GM15510 (cell line): ENCODE results near the gene KNDC1.

Experiments used
- POLR2A ChIP-seq: IDR thresholded peaks from 3 replicates; pipeline ENCODE4 v1.6.1; 2011; ENCODE audit warnings: borderline replicate concordance; ENCODE audit not compliant: insufficient read length; ENCODE audit errors: extremely low read depth

The KNDC1 gene

DNA sequence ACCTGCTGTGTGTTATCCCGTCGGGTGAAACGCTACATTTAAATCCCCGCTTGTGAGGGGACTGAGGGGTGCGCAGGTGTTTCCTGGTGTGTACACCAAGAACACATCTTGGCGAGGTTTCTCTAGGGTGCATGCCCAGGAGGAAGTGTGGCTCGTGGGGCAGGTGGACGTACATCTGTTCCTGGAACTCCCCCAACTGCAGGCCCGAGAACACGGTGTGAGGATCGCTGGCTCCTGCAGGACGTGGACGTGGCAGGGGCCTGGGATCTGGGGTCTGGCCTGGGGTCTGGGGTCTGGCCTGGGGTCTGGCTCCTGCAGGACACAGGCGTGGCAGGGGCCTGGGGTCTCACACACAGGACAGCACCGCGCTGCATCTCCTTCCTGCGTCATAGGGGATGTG is 10.1 kb downstream of the KNDC1 start:
- TF ChIP-seq POLR2A, result no peak

DNA sequence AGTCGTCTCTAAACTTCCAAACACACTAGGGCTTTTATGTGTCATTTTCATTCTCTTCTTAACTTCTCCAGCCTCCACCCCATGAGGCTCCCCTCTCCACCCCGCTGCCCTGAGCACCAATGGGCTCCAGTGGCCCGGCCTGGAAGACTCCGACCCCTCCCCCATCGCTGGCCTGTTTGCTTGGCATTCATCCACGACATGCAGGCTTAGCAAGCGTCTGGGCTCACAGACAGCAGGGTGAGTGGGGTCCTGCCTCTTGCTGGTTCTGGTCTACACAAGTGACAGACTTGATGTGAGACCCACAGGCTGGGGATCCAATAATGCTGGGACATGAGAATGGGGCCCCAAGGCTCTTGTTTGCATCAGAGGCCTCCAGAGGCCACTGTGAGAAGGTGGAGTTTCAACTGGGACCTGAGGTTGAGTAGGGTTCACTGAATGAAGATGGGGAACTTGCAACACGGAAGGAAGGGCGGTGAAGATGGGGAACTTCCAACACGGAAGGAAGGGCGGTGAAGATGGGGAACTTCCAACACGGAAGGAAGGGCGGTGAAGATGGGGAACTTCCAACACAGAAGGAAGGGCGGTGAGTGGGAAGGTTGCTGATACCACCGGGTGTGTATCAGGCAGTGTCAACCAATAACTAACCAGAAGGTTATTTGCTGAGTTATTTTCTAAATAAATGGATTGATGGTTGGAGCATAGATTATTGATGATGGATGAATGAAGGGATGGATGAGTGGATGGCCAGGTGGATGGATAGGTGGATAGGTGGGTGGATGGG is 14.0 kb downstream of the KNDC1 start:
- no peak for TF ChIP-seq POLR2A

DNA sequence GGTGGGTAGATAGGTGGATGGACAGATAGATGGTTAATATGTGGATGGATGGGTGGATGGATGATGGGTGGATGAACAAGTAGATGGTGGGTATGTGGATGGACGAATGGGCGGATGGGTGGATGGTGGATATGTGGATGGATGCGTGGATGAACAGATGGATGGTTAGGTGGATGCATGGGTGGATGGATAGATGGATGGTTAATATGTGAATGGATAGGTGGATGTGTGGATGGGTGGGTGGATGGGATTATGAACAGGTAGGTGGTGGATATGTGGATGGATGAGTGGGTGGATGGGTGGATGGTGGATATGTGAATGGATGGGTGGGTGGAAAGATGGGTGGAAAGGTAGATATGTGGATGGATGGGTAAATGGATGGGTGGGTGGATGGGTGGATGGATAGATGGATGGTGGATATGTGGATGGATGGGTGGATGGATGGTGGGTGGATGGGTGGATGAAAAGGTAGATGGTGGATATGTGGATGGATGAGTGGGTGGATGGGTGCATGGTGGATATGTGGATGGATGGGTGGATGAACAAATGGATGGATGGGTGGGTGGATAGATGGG is 14.8 kb downstream of the KNDC1 start:
- TF ChIP-seq POLR2A, result no peak

DNA sequence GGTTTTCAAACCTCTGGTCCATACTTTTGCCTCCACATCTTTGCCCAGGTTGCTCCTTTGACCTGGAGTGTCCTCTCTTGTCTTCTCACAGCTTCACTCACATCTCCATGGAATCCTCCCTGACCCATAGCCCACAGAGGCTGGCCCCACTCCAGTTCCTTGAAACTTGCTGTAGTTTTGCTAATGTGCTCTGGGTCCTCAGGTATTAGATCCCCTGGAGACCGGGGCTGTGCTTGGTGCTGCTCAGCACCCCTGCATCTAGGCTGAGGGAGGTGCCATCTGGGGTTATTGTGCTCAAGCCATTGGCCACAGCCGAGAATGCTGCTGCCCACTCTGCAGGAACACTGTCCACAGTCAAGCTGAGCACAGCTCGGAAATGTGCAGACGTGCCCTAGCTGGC is 16.5 kb downstream of the KNDC1 start:
- TF ChIP-seq POLR2A, result no peak

DNA sequence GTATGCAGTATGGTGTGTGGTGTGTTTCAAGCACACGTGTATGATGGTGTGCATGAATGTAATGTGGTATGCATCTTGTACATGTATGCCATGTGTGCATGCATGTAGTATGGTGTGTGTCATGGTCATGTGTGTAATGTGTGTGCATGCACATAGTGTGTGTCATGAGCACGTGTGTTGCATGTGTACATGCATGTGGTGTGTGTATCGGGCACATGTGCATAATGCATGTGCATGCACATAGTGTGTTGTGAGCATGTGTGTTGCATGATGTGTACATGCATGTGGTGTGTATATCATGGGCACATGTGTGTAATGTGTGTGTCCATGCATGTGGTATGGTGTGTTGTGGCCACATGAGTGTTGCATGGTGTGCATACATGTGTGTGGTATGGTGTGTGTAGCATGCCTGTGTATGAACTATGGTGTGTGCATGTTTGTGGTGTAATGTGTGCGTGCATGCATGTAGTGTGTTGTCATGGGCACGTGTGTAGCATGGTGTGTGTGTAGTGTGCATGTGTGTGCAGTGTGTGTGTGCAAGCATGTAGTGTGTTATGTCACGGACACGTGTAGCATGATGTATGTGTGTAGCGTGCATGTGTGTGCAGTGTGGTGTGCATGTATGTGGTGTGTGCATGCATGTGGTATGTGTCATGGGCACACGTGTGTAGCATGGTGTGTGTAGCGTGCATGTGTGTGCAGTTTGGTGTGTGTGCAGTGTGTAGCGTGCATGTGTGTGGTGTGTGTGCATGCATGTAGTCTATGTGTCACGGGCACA is 17.6 kb downstream of the KNDC1 start:
- no peak for TF ChIP-seq POLR2A

DNA sequence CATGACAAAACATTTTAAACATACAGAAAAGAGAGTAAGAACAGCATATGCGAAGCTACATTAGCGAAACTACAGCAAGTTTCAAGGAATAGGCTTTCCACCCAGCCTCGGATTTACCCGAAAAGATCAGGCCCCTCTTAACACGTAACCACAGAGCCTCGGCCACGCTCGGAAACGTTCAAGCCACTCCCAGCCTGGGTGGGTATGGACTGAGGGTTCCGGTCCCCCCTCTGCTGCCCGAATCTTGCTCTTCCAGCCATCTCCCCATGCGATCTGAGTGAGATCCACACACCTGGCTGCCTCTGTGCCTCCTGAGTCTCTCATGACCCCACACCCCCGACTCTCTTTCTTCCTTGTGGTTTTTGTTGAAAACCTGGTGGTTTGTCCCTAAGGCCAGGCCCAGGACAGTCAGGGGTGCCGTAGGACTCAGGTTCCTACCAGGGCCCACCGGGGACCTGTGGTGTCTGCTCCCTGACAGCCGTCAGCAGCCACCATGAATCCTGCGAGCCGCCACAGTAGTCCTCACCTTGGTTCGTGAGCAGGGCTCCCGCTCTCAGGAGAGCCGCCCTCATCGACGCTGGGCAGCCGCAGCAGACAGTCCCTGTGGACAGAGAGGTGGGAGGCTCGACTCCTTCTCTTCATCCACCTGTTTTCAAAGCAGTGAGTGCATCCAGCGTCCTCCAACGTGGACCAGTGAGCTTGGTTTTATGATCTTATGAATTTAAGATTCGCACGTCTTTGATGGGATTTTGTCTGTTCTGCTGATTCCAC is 18.5 kb downstream of the KNDC1 start:
- no peak for TF ChIP-seq POLR2A

DNA sequence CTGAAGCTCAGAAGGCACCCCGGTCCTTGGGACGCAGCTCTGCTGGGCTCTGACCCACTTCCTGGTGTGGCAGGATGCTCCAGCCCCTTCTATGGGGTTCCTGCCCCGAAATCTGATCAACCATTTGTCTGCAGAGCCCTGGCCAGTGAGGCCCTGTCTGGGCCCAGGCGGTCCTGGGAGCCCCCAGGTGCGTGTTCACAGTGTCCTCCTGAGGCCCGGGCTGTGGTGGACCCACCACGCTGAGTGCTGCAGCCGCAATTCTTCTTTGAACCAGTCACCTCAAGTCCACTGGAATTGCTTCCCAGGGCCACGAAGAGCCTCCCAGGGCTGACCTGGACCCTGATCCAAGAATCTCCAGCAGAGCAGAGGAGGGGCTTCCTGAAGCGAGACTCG is 19.1 kb downstream of the KNDC1 start:
- TF ChIP-seq POLR2A, result no peak

DNA sequence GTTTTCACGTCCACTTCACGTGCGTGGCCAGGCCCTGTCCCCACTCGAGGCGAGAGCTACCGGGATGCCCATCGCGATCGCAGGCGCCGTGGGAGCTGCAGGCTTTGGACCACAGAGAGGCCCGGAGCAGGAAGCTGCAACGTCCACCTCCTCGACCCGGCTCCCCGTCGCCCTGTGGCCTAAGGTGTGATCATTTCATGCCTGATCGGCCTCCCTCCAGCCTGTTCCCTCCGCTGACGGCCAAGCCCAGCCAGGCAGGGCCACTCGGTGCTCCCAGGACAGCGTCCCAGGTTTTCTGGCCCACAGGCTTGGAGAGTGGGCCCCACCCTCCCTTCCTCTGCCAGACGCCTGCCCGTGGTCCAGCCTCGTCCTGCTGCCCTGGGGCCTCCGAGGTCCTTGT is 19.6 kb downstream of the KNDC1 start:
- TF ChIP-seq POLR2A, result no peak

DNA sequence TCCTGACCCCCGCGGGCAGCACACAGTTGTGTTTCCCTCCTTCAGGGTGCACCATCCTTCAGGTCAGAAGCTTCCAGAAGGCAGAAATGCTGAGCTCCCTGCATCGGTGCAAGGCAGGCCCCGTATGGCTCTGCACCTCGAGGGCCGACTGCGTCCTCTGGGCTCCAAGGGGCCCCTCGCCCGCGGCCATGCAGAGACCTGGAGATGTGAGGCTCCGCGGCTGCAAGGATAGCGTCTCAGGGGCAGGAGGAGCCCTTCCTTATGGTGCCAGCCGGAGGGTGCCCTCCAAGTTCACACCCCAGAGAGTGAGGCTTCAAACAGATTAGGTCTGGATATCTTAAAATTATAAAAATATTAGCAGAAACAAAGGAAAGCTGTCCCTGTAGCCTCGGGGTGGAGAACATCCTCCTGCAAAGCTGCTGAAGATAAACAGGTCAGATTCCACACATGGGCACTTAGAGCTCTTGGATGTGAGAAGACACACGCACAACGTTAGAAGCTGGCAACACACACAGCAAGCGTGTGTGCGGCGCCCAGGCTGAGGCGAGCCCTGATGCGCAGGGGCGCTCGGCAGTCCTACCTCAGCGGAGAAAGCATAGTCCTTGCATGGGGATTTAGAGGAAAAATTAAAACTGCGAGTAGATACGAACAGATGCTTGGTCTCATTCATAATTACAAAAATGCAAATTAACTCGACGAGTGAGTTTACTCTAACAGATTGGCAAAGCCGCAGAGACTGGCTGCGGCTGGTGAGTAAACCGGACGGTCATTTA is 20.4 kb downstream of the KNDC1 start:
- no peak for TF ChIP-seq POLR2A

DNA sequence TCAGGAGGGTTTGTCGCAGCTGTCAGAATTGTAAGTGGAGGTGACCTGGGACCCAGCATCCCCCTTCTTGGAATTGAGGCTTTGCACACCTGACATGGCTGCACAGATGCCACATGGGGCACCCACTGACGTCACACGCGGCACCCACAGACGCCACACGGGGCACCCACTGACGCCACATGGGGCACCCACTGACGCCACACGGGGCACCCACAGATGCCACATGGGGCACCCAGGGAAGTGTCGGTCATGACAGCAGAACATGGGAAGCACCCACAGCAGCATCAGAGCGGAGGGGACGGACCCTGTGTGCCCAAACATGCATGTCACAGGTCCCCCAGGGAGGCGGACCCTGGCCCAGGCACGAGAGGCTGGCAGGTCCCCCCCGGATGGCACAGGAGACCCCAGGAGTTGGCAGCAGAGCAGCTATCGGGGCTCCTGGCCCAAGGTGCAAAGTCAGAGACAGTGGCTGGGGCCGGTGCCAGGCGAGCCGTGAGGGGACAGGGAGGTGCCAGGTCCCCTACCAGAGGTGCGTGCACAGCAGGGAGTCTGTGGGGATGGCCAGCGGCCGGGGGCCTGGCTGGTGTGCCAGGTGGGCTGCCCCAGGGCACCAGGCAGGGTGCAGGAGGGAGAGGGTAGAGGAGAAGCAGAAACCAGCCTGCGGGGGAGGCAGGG is 21.1 kb downstream of the KNDC1 start:
- TF ChIP-seq POLR2A, result no peak

DNA sequence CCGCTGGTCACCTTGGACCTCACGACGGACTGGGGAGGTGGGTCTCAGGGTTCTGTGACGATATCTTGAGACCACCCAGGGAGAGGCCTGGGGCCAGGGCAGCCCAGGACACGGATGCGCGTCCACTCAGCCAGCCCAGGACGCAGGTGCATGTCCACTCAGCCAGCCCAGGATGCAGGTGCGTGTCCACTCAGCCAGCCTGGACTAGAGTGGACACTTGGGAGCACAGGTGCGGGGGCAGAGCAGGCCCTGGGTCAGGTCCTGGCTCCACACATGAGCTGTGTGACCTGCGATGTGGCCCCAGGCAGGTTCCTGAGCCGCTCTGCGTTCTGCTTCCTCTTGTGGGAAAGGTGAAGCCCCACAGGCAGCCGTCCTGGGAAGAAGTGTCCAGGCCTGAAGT is 22.2 kb downstream of the KNDC1 start:
- no peak for TF ChIP-seq POLR2A

DNA sequence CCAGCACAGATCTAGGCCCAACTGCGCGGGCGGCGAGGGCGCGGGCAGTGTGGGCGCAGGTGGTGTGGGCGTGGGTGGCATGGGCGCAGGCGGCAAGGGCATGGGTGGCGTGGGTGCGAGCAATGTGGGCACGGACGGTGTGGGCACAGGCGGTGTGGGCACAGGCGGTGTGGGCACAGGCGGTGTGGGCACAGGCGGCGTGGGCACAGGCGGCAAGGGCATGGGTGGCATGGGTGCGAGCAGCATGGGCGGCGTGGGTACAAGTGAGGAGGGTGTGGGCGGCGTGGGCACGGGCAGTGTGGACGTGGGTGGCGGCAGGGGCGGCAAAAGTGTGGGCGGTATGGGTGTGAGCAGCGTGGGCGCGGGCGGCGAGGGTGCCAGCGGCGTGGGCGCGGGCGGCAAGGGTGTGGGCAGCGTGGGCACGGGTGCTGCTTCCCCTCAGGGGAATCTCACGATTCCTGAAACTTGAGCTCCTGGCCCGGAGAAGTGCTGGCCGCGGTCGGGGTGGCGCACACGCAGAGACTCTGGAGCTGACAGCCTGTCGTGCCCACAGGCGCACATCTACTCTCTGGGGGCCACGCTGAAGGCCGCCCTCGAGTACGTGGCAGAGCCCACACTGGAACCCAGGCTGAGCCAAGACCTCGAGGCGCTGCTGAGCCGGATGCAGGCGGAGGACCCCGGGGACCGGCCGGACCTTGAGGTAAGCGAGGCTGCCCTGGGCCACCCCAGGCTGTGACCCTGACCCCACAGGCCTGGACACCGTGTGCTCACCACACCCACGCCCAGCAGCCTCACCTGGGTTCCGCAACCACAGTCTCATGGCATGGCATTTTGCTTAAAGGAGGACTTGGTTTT is 23.0 kb downstream of the KNDC1 start:
- no peak for TF ChIP-seq POLR2A
